ENCODE data around the gene RALGPS1.

RALGPS1 gene

DNA sequence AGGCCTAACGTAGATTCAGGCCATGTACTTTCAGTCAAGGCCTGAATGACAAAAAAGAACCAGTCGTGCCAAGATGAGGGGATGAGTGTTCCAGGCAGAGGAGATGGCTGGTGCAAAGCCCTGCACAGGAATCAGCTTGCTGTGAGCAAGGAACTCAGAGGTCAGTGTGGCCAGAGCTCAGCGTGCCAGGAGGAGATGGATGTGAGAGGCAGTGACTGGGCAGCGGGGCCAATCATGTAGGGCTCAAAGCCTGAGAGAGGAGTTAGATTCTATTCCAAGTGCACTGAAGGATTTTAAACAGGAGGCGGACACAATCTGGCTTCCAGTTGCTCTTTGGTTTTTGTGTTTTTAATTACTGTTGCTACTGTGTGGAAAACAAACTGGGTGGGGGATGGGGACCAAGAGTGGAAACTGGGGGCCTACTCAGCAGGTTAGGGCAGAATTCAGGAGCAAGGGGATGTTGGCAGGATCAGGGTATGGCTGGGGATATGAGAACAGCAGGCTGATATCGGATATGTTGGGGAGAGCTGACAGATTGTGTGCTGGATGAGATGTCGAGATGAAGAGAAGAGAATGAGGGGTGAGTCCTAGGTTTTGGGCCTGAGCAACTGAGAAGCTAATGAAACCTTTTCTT, 143.5 kb downstream of the RALGPS1 start:
- DNase-seq: no peak

GRCh38 chr9:127058645-127059021, 144.1 kb downstream of the RALGPS1 start:
- DNase-seq: no peak

- no peak for DNase-seq
Observed at GRCh38 chr9:127059030-127059429, 144.4 kb downstream of the RALGPS1 start.

GRCh38 chr9:127059765-127060361, 145.3 kb downstream of the RALGPS1 start:
- no peak for DNase-seq

DNA sequence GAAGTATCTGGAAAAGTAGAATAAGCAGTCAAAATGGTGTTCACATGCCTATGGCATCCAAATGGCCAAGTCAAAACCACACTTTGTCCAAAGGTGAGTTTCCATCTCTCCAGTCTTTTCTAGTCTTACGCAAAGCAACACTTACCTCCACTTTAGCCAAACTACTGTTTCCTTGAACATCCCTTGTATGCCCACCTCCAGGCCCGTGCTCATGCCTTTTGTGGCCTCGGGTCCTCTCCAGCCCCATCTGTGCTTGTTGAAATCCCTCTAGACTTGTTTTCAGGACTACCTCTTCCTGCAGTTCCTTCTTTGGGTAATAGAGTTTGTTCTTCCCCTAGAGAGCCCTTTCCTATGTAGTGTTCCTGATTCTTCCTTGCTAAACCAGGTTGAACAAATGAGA, 146.8 kb downstream of the RALGPS1 start:
- no peak for DNase-seq

GRCh38 chr9:127064335-127064734, 149.8 kb downstream of the RALGPS1 start:
- DNase-seq: no peak

DNA sequence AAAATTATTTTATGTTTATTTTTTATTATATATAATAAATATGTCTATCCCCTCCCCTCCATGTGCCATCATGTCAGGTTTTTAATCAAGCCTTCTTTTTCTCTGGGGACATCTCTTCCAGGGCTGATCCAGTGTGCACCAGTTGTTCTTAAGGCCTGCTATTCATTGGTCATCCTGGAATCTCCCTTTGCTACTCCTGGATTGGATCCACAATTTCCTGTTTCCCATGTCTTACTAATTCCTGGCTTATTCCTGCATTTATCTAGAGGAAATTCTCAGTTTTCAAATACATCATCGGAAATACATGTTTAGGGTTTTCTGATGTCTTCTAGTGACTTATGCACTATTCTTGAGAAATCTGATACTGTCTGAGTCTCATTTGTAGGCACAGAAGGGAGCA, 151.0 kb downstream of the RALGPS1 start:
- no peak for DNase-seq

GRCh38 chr9:127066060-127066850, 151.7 kb downstream of the RALGPS1 start:
- DNase-seq: no peak

DNA sequence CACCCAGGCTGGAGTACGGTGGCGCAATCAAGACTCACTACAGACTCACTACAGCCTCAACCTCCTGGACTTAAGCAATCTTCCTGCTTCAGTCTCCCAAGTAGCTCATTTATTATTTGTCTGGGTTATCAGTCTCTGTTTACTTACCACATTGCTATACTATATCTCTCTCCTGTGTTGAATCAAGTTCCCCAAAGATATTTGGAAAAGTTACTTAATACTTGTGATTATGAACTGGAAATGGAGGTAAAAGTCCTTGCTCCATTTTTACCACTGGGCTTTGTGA, 152.2 kb downstream of the RALGPS1 start:
- no peak for DNase-seq

GRCh38 chr9:127067603-127068220, 153.1 kb downstream of the RALGPS1 start:
- DNase-seq: no peak

DNA sequence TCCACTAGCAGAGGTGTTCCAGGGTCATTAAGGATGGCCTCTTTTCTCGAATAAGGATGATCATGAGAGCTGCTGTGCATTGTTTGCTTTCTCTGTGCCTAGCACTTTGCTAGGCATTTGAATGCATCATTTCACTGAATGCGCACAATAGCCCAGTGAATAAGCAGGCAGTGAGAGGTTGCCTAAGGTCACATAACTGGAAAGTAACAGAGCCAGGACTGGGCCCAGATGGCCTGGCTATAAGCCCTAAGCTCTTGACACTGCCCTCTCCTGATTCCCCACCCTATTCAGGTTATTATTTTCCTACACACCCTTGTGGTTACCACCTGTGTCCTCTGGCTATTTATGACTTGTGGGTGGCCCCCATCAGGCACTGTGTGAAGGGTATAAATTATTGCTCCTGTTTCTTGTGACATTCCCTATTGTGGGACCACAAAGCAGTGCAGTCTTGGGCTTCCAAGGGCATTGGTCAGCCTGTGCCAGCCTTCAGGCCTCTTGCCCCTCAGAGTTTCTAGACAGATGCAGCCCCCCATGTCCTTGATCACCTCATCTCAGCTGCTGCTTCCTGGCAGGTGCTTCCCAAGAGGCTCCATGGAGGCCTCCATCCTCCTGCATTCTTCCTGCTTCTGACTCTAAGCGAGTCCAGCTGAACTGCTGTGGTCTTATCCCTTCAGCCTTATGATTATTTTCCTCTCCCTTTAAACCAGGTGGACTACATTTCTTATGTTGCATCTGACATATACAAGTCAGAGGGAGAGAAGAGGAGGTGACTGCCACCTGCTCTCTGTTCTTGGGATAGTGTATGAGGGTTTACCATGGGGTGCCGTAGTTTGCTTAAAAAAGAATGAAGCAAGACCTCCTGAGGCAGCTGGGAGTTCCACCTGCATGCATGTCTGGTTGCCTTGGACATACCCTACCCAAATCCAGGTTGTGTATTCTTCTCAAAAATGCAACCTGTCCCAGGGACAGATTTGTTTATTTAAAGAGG, 160.3 kb downstream of the RALGPS1 start:
- DNase-seq: peak; percentile 80

DNA sequence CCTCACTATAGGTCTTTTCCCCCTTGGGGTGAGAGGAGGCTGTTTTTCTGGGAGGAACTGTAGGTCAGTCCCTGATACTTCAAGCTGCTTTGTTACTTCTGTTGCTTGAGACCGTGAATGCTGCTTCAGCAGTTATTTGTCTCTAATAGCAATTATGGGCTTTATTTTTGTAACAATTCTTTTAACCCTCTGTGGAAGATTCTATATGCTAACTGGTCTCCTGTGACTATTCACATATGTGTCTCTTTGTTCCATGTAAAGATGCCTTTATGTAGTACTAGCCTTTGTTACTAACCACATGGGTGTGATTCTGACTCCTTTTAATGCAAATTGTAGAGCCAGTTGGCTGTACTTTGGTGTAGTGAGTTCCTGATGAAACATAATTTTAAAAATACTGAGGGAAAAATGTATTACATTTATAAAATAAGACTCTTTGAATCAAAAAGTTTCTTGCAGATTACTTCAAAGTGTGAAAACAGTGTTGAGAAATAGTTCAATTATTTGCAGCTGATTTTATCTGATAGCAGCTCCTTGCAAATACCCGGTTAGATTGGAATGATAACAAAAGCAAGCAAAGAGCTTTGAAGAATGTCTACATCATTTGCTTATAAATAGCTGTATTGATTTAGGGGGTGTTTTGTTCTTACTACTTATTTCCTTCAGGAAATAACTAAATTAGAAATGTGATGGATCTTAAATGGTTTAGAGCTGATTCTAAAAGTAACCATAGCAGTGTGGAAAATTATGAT, 161.2 kb downstream of the RALGPS1 start:
- DNase-seq: no peak

- no peak for DNase-seq
Observed at GRCh38 chr9:127076860-127077643, 162.5 kb downstream of the RALGPS1 start.

- no peak for DNase-seq
Observed at GRCh38 chr9:127077644-127077946, 163.0 kb downstream of the RALGPS1 start.

DNA sequence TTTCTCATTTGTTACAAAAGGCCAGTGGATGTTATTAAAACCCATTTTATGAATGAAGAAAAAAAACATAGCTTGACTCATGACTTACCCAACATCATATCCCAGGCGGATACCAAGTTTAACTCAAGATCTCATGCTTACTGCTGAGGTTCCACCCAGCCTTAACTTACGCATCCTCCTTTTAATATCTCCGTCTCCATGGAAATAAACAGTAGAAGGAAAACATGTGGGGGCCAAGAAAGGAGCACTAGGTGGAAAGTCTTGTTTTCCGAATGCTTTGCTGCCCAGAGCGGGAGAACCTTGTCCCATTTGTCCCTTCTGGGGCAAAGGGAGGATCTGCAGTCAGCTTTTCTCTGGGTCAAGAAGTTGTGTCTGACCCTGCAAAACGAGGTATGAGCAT, 163.8 kb downstream of the RALGPS1 start:
- DNase-seq: no peak

DNA sequence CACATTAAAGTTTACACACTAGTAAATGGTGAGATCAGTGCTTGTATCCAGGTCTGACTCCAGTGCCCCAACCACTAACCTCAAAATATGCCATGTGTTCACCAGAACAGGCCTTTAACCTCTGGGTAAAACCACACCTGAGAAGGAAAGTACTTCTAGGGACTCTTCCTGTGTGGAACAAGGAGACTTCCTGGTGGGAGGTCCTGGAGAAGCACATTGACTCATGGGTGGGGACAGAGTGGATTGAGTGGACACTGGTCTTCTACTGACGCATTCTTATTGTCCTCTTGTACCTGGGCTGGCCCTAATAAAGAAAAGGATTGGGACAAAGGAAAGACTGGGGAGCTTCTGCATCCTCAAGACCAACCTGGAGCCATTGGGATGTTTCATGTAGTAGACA, 164.4 kb downstream of the RALGPS1 start:
- no peak for DNase-seq

- no peak for DNase-seq
Observed at GRCh38 chr9:127079446-127080140, 165.0 kb downstream of the RALGPS1 start.

DNA sequence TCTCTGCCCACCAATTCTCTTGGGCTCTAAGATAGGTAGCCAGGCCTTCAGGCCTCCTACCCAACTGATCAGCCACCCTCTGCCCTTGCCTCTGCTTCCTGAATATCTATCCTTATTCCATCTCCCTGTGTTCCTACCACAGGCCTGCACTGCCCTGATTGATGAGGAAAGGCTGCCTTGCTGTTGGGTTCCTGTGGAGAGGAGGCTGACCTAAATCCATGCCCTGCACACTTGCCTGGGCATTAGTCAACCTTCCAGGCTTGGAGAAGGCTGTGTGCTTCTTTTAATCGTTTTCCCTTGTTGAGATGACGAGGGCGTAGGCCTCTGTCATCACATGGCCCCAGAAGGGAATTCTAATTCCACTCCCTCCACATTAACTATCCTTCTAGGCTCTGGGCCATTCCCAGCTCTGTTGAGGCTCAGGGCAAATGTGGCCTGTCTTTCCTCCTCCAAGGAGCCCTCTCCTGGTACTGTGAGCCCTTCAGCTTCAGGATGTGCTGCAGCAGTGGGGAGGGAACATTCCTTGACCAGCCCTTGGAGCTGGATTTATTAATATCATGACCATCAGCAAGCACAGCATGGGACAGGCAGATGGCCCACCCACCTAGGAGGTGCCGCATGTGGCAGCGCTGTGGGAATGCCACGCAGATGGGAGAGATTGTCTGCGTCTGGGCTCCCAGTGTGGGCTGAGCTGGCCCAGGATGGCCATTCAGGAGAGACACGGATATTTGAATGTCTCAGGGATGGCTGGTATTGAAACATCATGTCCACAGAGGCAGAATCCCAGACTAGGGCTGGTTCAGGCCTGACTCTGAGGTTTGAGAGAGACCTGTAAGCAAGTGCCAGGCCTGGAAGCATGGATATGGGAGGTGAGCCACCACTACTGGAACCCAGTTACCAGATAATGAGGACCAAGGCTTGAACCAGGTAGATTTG, 166.9 kb downstream of the RALGPS1 start:
- no peak for DNase-seq

DNA sequence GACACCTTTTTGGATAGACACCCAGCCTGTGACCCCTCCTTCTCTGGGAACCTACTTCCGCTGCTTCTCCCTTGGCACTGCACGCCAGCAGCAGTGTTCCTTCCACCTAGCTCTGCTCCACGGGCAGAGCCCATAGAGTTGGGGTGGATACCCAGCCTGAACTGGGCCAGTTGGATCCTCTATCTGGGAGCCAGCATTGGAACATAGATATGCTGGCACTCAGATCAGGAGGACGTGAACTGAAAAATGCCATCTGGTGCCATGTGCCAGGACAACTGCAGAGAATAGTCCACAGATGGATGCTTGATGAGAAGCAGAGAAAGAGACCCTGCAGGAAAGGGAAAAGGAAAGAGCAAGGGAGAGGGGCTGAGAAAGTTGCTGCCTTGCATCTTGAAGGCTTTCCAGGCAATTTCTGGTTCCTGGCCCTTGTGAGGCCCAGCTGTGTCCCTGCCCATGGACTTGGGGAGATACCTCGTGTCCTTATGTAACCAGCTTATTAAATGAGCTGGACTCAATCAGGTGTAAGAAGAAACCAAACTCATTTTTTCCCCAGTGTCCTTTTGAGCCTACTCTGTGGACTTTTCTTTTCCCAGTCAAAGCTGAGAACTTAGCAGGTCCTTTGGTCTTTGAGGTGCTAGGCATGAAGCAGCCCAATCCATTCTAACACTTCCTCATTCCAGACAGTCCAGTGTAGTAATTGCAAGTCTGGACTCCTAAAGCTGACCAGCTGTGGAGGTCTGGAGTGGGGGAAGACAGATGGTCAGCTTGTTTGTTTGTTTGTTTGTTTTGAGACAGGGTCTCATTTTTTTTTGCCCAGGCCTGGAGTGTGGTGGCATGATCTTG, 168.8 kb downstream of the RALGPS1 start:
- DNase-seq: no peak
